ENCODE measurements around the gene PKDCC.

The PKDCC gene

GRCh38 chr2:42047488-42048298 is at the start of gene PKDCC:
Gene PKDCC, plus strand, starts transcription at chr2:42048021. Its CDS starts 179 bp downstream, at chr2:42048200.
- FAIRE-seq: no peak

GRCh38 chr2:41998186-41999127 is 49.4 kb upstream of the PKDCC start:
- FAIRE-seq: no peak

GRCh38 chr2:41999128-41999480 is 48.7 kb upstream of the PKDCC start:
- FAIRE-seq: no peak

- peak; percentile 62 for FAIRE-seq
Measured at GRCh38 chr2:41999592-42000281, 48.1 kb upstream of the PKDCC start.

- no peak for FAIRE-seq
Measured at GRCh38 chr2:42001711-42002201, 46.1 kb upstream of the PKDCC start.

- FAIRE-seq: no peak
Measured at GRCh38 chr2:42007551-42007950, 40.3 kb upstream of the PKDCC start.

- FAIRE-seq: no peak
Measured at GRCh38 chr2:42008241-42008921, 39.4 kb upstream of the PKDCC start.

- FAIRE-seq: no peak
Measured at GRCh38 chr2:42009657-42010580, 37.9 kb upstream of the PKDCC start.

GRCh38 chr2:42010743-42011298 is 37.0 kb upstream of the PKDCC start:
- FAIRE-seq: no peak

GRCh38 chr2:42012137-42012536 is 35.7 kb upstream of the PKDCC start:
- no peak for FAIRE-seq

GRCh38 chr2:42012651-42013050 is 35.2 kb upstream of the PKDCC start:
- no peak for FAIRE-seq

- no peak for FAIRE-seq
Measured at GRCh38 chr2:42013409-42013808, 34.4 kb upstream of the PKDCC start.

GRCh38 chr2:42021464-42021863 is 26.4 kb upstream of the PKDCC start:
- FAIRE-seq: no peak

- FAIRE-seq: peak; percentile 18
Measured at GRCh38 chr2:42025151-42025582, 22.7 kb upstream of the PKDCC start.

GRCh38 chr2:42026272-42026671 is 21.5 kb upstream of the PKDCC start:
- FAIRE-seq: no peak

- no peak for FAIRE-seq
Measured at GRCh38 chr2:42028571-42029148, 19.2 kb upstream of the PKDCC start.

- no peak for FAIRE-seq
Measured at GRCh38 chr2:42029171-42029570, 18.6 kb upstream of the PKDCC start.

GRCh38 chr2:42029639-42030199 is 18.1 kb upstream of the PKDCC start:
- no peak for FAIRE-seq

GRCh38 chr2:42030200-42030759 is 17.5 kb upstream of the PKDCC start:
- FAIRE-seq: no peak

- FAIRE-seq: no peak
Measured at GRCh38 chr2:42030829-42031228, 17.0 kb upstream of the PKDCC start.
